Activated CD4-positive, alpha-beta T cell treated with anti-CD3 and anti-CD28 coated beads, Interleukin-2, amount 50 U/mL, for 4 hours (primary cell): ENCODE results near the gene GRAP2.

ENCODE experiments used
- DNase-seq, 2 experiments: peaks; one replicate each; pipeline ENCODE4 v3.0.0-alpha.2; 2020

GRAP2 gene

DNA sequence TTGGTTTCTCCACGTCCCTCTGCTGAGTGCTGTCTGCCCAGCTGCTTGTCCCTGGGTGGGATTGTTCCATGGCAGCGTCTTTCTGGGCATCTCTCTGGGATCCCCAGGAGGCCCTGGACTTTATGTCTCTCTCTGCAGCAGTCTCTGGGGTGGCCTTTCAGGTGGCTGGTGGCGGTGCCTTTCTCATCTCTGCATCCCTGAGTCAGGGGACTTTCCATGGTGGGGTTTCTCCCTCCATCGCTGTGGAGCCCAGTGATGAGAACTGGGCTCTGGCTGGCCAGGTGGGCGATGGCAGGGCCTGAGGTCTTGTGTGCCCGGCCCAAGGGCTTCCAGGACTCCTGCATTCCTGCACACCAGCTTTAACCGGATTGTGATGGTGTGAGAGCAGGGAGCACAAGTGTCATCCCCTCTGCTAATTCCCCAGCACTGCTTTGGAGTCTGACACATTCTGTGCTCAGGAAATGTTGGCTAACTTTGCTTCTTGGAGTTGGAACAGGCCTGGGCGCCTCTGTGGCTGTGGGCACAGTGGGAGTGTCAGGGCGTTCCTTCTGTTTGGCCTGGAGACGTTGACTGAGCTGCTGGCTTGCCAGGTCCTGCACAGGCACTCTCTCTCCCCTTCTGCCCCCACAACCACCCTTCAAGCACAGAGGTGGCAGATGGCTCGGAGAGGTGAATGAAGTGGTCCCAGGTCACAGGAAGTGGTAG is 121.8 kb downstream of the GRAP2 start:
- DNase-seq: no peak
